ENCODE data around the gene RICTOR. TPM values are rescaled to one million over a fixed set of nuclear protein-coding genes. Genes with fewer than 3 reads are reported as not detected.

The RICTOR gene
- total RNA-seq, 2 donors from 2014 or later = 27.6 to 31.8 TPM

DNA sequence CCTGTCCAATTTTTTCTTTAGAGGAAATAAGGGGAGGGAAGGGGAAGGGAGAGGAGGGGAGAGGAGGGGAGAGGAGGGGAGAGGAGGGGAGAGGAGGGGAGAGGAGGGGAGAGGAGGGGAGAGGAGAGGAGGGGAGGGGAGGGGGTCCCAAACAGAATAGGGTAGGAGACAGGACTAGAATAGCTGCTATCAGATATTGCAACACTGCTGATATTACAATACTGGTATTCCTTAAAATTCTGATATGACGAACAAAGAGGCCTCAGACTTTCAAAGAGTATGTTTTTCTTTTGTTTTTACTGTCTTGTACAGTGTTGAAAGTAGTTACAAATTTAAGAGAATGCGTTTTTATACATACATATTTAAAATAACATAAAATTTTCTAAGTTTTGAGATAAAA is 67.5 kb downstream of the RICTOR start:
- H3K9ac ChIP-seq (ENCODE audit: extremely low read depth, low read length, poor library complexity, severe bottlenecking) = no peak overlapping the region
- H3K27ac Mint-ChIP-seq = no peak overlapping the region
- peaks cover 22% of the 10 kb centered on the region for H3K36me3 Mint-ChIP-seq (ENCODE audit: low read depth)
- DNase-seq = no peak
- H3K9me3 Mint-ChIP-seq = peaks cover 18% of the 10 kb centered on the region
- WGBS, 2 experiments (ENCODE audit: insufficient coverage in 1 of 2, insufficient read length in 1 of 2) = 100% methylated on average over 1 of the region's 2 CpGs
- no peak overlapping the region for H3K27ac ChIP-seq (ENCODE audit: low read depth, low read length)
- no peak overlapping the region for H3K4me3 ChIP-seq (ENCODE audit: low read length)
- H3K4me1 Mint-ChIP-seq = no peaks in the 10 kb centered on the region
- H3K4me3 Mint-ChIP-seq = no peak overlapping the region
- H3K36me3 ChIP-seq (ENCODE audit: control insufficient read depth, insufficient read depth, low read length) = peaks cover 20% of the 10 kb centered on the region
- peaks cover 19% of the 10 kb centered on the region for H3K9me3 ChIP-seq (ENCODE audit: control insufficient read depth, low read length)
- H3K4me1 ChIP-seq (ENCODE audit: control insufficient read depth, insufficient read depth, low read length) = no peaks in the 10 kb centered on the region
- H3K27me3 Mint-ChIP-seq (ENCODE audit: insufficient read depth) = no peaks in the 10 kb centered on the region
- TF ChIP-seq, protein P1, sequence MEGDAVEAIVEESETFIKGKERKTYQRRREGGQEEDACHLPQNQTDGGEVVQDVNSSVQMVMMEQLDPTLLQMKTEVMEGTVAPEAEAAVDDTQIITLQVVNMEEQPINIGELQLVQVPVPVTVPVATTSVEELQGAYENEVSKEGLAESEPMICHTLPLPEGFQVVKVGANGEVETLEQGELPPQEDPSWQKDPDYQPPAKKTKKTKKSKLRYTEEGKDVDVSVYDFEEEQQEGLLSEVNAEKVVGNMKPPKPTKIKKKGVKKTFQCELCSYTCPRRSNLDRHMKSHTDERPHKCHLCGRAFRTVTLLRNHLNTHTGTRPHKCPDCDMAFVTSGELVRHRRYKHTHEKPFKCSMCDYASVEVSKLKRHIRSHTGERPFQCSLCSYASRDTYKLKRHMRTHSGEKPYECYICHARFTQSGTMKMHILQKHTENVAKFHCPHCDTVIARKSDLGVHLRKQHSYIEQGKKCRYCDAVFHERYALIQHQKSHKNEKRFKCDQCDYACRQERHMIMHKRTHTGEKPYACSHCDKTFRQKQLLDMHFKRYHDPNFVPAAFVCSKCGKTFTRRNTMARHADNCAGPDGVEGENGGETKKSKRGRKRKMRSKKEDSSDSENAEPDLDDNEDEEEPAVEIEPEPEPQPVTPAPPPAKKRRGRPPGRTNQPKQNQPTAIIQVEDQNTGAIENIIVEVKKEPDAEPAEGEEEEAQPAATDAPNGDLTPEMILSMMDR (conservative IDR thresholded peaks at IDR 0.05) = no peak
- no peaks in the 10 kb centered on the region for H3K27me3 ChIP-seq (ENCODE audit: control insufficient read depth, insufficient read depth, low read length, poor library complexity, severe bottlenecking)

DNA sequence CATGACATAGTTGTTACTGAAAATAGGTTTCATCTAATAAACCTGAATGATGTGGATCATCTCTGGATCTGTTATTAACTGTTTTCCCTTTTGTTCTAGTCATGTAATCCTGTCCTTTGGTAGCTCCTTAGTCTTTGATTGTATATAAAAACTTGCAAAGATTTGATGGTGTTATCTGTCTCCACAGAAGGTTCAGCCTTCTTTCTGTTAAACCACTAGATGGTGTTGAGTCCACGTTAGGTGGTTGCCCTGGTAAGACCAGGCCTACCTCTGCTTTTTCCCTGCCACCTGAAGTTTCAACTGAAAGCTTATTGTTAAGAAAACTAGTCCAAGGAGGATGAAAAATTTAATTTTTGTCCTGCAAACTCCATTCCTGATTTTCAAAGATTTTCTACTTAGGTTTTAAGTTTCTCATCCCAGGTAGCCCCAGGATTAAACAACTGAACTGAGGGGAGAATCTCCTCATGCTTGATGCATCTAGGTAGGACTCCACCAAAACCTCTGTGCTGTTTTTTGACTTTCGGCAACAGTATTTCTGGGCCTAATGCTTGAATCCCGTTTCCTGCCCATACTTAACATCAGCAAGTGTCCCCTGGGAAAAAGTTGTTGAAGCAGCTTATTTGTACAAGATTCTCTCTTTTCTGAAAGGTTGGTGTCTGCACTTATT is 68.5 kb downstream of the RICTOR start:
- H3K27ac ChIP-seq (ENCODE audit: low read depth, low read length) = no peak overlapping the region
- H3K4me1 ChIP-seq (ENCODE audit: control insufficient read depth, insufficient read depth, low read length) = no peaks in the 10 kb centered on the region
- no peaks in the 10 kb centered on the region for H3K27me3 ChIP-seq (ENCODE audit: control insufficient read depth, insufficient read depth, low read length, poor library complexity, severe bottlenecking)
- H3K27ac Mint-ChIP-seq = no peak overlapping the region
- no peak overlapping the region for H3K9ac ChIP-seq (ENCODE audit: extremely low read depth, low read length, poor library complexity, severe bottlenecking)
- H3K9me3 ChIP-seq (ENCODE audit: control insufficient read depth, low read length) = peaks cover 9% of the 10 kb centered on the region
- H3K36me3 ChIP-seq (ENCODE audit: control insufficient read depth, insufficient read depth, low read length) = peaks cover 13% of the 10 kb centered on the region
- no peaks in the 10 kb centered on the region for H3K4me1 Mint-ChIP-seq
- no peak for DNase-seq
- H3K4me3 ChIP-seq (ENCODE audit: low read length) = no peak overlapping the region
- H3K4me3 Mint-ChIP-seq = no peak overlapping the region
- TF ChIP-seq, protein P1 (conservative IDR thresholded peaks at IDR 0.05) = peak; percentile 71
- peaks cover 9% of the 10 kb centered on the region for H3K9me3 Mint-ChIP-seq
- no peaks in the 10 kb centered on the region for H3K27me3 Mint-ChIP-seq (ENCODE audit: insufficient read depth)
- WGBS, 2 experiments (ENCODE audit: insufficient coverage in 1 of 2, insufficient read length in 1 of 2) = 83 to 94% methylated on average over 2 to 3 of the region's 3 CpGs
- H3K36me3 Mint-ChIP-seq (ENCODE audit: low read depth) = peaks cover 15% of the 10 kb centered on the region

DNA sequence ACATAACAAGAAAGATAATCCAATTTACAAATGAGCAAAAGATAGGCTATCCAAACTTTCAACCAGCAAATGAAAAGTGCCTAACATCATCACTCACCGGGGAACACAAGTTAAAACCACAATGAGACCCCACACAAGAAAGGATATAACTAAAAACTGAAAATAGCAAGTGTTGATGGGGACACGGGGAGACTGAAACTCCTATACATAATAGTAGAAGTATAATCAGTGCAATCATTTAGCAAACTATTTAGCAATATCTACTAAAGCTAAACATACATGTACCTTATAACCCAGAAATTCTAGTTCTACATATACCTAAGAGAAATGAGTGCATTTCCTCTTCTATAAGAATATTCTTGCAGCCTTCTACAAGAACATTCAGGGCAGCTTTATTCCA is 72.5 kb downstream of the RICTOR start:
- Histone ChIP-seq H3K27me3 (ENCODE audit: control insufficient read depth, insufficient read depth, low read length, poor library complexity, severe bottlenecking) (no peaks in the 10 kb centered on the region), H3K4me3 (ENCODE audit: low read length) (no peak overlapping the region), H3K27ac (ENCODE audit: low read depth, low read length) (no peak overlapping the region), H3K9me3 (ENCODE audit: control insufficient read depth, low read length) (peaks cover 9% of the 10 kb centered on the region), H3K36me3 (ENCODE audit: control insufficient read depth, insufficient read depth, low read length) (peaks cover 6% of the 10 kb centered on the region), H3K9ac (ENCODE audit: extremely low read depth, low read length, poor library complexity, severe bottlenecking) (no peak overlapping the region), H3K4me1 (ENCODE audit: control insufficient read depth, insufficient read depth, low read length) (no peaks in the 10 kb centered on the region)
- no peak overlapping the region for H3K27ac Mint-ChIP-seq
- DNase-seq = no peak
- WGBS, 2 experiments (ENCODE audit: insufficient coverage in 1 of 2, insufficient read length in 1 of 2) = 100% methylated on average over 1 of the region's 2 CpGs; no CpG with 5 or more reads in 1 of the 2 experiments
- peaks cover 21% of the 10 kb centered on the region for H3K36me3 Mint-ChIP-seq (ENCODE audit: low read depth)
- no peaks in the 10 kb centered on the region for H3K27me3 Mint-ChIP-seq (ENCODE audit: insufficient read depth)
- H3K9me3 Mint-ChIP-seq = peaks cover 10% of the 10 kb centered on the region
- no peaks in the 10 kb centered on the region for H3K4me1 Mint-ChIP-seq
- no peak overlapping the region for H3K4me3 Mint-ChIP-seq
- TF ChIP-seq, protein P1 (conservative IDR thresholded peaks at IDR 0.05) = no peak

Measured in endodermal cell (in vitro differentiated cells).